GM12865 (cell line): Measurements from ENCODE around the gene CCDC149.

Source experiments
- DNase-seq: peaks from one replicate; pipeline ENCODE4 v3.0.0; 2010; ENCODE audit warnings: low read depth
- H3K4me3 ChIP-seq: 2 replicates; pipeline ENCODE4 v1.5.1; 2011; ENCODE audit warnings: mild to moderate bottlenecking, low read depth, low read length, control low read depth
- CTCF ChIP-seq: IDR thresholded peaks from 2 replicates; pipeline ENCODE4 v1.5.1; 2011; ENCODE audit warnings: low read length, control low read depth, low read depth, inconsistent platforms; ENCODE audit not compliant: insufficient read depth; ENCODE audit errors: missing control alignments

Gene CCDC149

GRCh38 chr4:24798036-24798610 is 114.7 kb downstream of the CCDC149 start:
- no peak for TF ChIP-seq CTCF
- H3K4me3 ChIP-seq: no peak overlapping the region
- DNase-seq: no peak

GRCh38 chr4:24796620-24797019 is 116.2 kb downstream of the CCDC149 start:
- no peak for TF ChIP-seq CTCF
- DNase-seq: no peak
- H3K4me3 ChIP-seq: no peak overlapping the region

GRCh38 chr4:24795666-24796381 is 117.0 kb downstream of the CCDC149 start:
- TF ChIP-seq CTCF: no peak

GRCh38 chr4:24794916-24795665 is 117.8 kb downstream of the CCDC149 start, which contains the start of gene SOD3:
SOD3 (plus strand) TSS chr4:24795573; CDS start chr4:24799522, 3,949 bp downstream.
- no peak for DNase-seq
- no peak within 1 kb of the TSS for H3K4me3 ChIP-seq

More at GRCh38 chr4:24795666-24796381, 117.0 kb downstream of the CCDC149 start:
- no peak for DNase-seq
- no peak overlapping the region for H3K4me3 ChIP-seq

GRCh38 chr4:24794480-24794879 is 118.4 kb downstream of the CCDC149 start:
- no peak for DNase-seq
- H3K4me3 ChIP-seq: no peak overlapping the region
- TF ChIP-seq CTCF: no peak

More at GRCh38 chr4:24794916-24795665, 117.8 kb downstream of the CCDC149 start, which contains the start of gene SOD3:
- no peak for TF ChIP-seq CTCF

GRCh38 chr4:24794051-24794450 is 118.8 kb downstream of the CCDC149 start:
- TF ChIP-seq CTCF: no peak
- no peak overlapping the region for H3K4me3 ChIP-seq
- no peak for DNase-seq
